HepG2 (cell line): ENCODE results near the gene SOBP. TPM values are rescaled to one million over a fixed set of nuclear protein-coding genes. Genes with fewer than 3 reads are reported as not detected.

Experiments
- ATAC-seq: fragments of 200-7000 bp; cut with Tn5 transposase; 3 replicates; pipeline ENCODE4 v1.9.1; 2020; ENCODE audit warnings: mild to moderate bottlenecking, moderate library complexity
- BruUV-seq: library from RNA; stranded (reverse); fragments of 400-500 nt; replicated peaks from 2 replicates; lab custom pipeline; 2021; lab: Mats Ljungman, UMichigan
- CTCF ChIA-PET: fragments of 300-600 bp; formaldehyde crosslinking; extraction: SDS; loops from one replicate; lab custom pipeline; 2021; ENCODE audit warnings: low total read pairs, inconsistent platforms, low intra/inter-chr PET ratio; lab: Yijun Ruan, JAX
- POLR2A ChIA-PET: fragments of 350-600 bp; sonication (Branson Sonifier 250); formaldehyde crosslinking; loops from one replicate; lab custom pipeline; 2020; ENCODE audit warnings: antibody characterized with exemption, inconsistent platforms; lab: Yijun Ruan, JAX
- DNase-seq: peaks from one replicate; pipeline ENCODE4 v3.0.0-alpha.2; 2015; ENCODE audit warnings: low spot score
- FAIRE-seq: peaks from 3 replicates; lab custom pipeline; 2011; peaks lifted over from hg19 to GRCh38; lab: Jason Lieb, UNC
- H2AFZ ChIP-seq: one replicate; pipeline ENCODE4 v1.6.1; 2011; ENCODE audit warnings: low read length, inconsistent platforms
- H3K27ac ChIP-seq: fragments of 300-600 bp; 3 replicates; pipeline ENCODE4 v1.8.0; 2011; ENCODE audit warnings: mixed run types, mild to moderate bottlenecking, mixed read lengths, low read length, inconsistent platforms; ENCODE audit not compliant: insufficient read depth; ENCODE audit errors: extremely low read length
- H3K27me3 ChIP-seq, 2 experiments: fragments of 200-600 bp in 1 of 2; 2 replicates in 1 of 2; 3 replicates in 1 of 2; pipeline versions ENCODE4 v1.6.0 to v1.8.0; 2011; ENCODE audit warnings: low read length in 2 of 2, mild to moderate bottlenecking in 2 of 2, moderate library complexity in 2 of 2, inconsistent platforms in 1 of 2; ENCODE audit not compliant: insufficient read depth in 2 of 2, control insufficient read depth in 1 of 2
- H3K36me3 ChIP-seq, 2 experiments: fragments of 200-600 bp in 1 of 2; replicated peaks in 1 of 2; 2 replicates in 1 of 2; 3 replicates in 1 of 2; pipeline versions ENCODE4 v1.5.1 to v1.8.0; 2011; ENCODE audit warnings: low read length in 2 of 2, inconsistent platforms in 1 of 2; ENCODE audit not compliant: insufficient read depth in 2 of 2, control insufficient read depth in 1 of 2
- H3K4me1 ChIP-seq: 2 replicates; pipeline ENCODE4 v1.5.1; 2012; ENCODE audit warnings: low read length, inconsistent platforms; ENCODE audit not compliant: insufficient read depth
- H3K4me2 ChIP-seq: 2 replicates; pipeline ENCODE4 v1.6.0; 2011; ENCODE audit warnings: low read depth, low read length, inconsistent platforms
- H3K4me3 ChIP-seq, 3 experiments: fragments of 200-600 bp in 1 of 3; sonication (generic), shearing (Covaris generic) in 1 of 3; replicated peaks in 1 of 3; 2 replicates each; pipeline ENCODE4 v1.5.1; 2011 to 2016; ENCODE audit warnings: low read length in 3 of 3, inconsistent platforms in 2 of 3, low read depth in 2 of 3, mild to moderate bottlenecking in 2 of 3, control low read depth in 1 of 3, mixed read lengths in 1 of 3; ENCODE audit not compliant: insufficient read depth in 1 of 3
- H3K79me2 ChIP-seq: one replicate; pipeline ENCODE4 v1.6.1; 2011; ENCODE audit warnings: low read length, inconsistent platforms; ENCODE audit not compliant: insufficient read depth
- H3K9ac ChIP-seq: 2 replicates; pipeline ENCODE4 v1.6.0; 2011; ENCODE audit warnings: mild to moderate bottlenecking, low read depth, low read length, inconsistent platforms; ENCODE audit not compliant: insufficient read depth
- H3K9me3 ChIP-seq: 2 replicates; pipeline ENCODE4 v1.5.1; 2012; ENCODE audit warnings: mild to moderate bottlenecking, low read length
- H4K20me1 ChIP-seq: 2 replicates; pipeline ENCODE4 v1.6.0; 2011; ENCODE audit warnings: inconsistent platforms, mild to moderate bottlenecking, low read length, moderate library complexity; ENCODE audit not compliant: insufficient read depth
- GABPA ChIP-seq, 2 experiments: IDR thresholded peaks; 2 replicates each; pipeline ENCODE4 v1.6.1; 2011 to 2016; ENCODE audit warnings: low read depth in 2 of 2, low read length in 1 of 2, missing biosample characterization in 1 of 2, missing genetic modification characterization in 1 of 2
- HOXA3 ChIP-seq: sonication (generic); formaldehyde crosslinking; IDR thresholded peaks from 2 replicates; pipeline ENCODE4 v1.5.0; 2020; ENCODE audit warnings: missing genetic modification reagents
- PREB ChIP-seq: sonication (generic); formaldehyde crosslinking; IDR thresholded peaks from 2 replicates; pipeline ENCODE4 v1.4.0; 2020; ENCODE audit warnings: missing genetic modification reagents
- PTBP1 ChIP-seq: fragments of 200-400 bp; formaldehyde crosslinking; IDR thresholded peaks from 2 replicates; pipeline ENCODE4 v1.6.1; 2018; ENCODE audit warnings: low read length, low read depth; ENCODE audit not compliant: poor library complexity, severe bottlenecking
- ZNF180 ChIP-seq: sonication (generic); formaldehyde crosslinking; IDR thresholded peaks from 2 replicates; pipeline ENCODE4 v1.4.0; 2020; ENCODE audit warnings: low read depth, missing genetic modification reagents, borderline replicate concordance
- ZNF282 ChIP-seq: fragments of 450-650 bp; IDR thresholded peaks from 2 replicates; pipeline ENCODE4 v1.6.1; 2018; ENCODE audit not compliant: partially characterized antibody
- ZNF780A ChIP-seq: sonication (generic); formaldehyde crosslinking; IDR thresholded peaks from 2 replicates; pipeline ENCODE4 v1.8.0; 2022; ENCODE audit warnings: mild to moderate bottlenecking, missing genetic modification reagents, moderate library complexity
- ZSCAN20 ChIP-seq: sonication (generic); formaldehyde crosslinking; IDR thresholded peaks from 2 replicates; pipeline ENCODE4 v1.4.0; 2020; ENCODE audit warnings: missing genetic modification reagents, mild to moderate bottlenecking, borderline replicate concordance
- WGBS: methylation state at CpG from one replicate; pipeline ENCODE4 v1.1.6; 2017; ENCODE audit warnings: low lambda C conversion rate; 5-methylcytosine and 5-hydroxymethylcytosine counted together
- in situ Hi-C: cut with HindIII; loops from 2 replicates; pipeline ENCODE4 v1.10.0; 2017; ENCODE audit warnings: low pct_unique_long_range_greater_than_20kb; ENCODE audit not compliant: extremely low pct_ligation_motif_present
- intact Hi-C: fragments of 100-400 bp; cut with micrococcal nuclease; formaldehyde crosslinking; loops from one replicate; pipeline ENCODE4 v1.10.0; 2022; ENCODE audit not compliant: unreplicated experiment
- polyA plus RNA-seq, 8 experiments: library from polyadenylated mRNA; depleted of rRNA in 3 of 8; stranded (reverse) in 7 of 8; unstranded in 1 of 8; fragments of >200 nt; fragmentation: Illumina TruSeq in 4 of 8; extraction: Trizol in 4 of 8; gene quantifications; 2 replicates each; pipeline versions ENCODE4 v1.2.1 to v1.2.3, GENCODE V29; 2011 to 2016; ENCODE audit warnings: low read depth in 4 of 8, missing spikeins in 1 of 8, mixed read lengths in 1 of 8; ENCODE audit not compliant: insufficient read depth in 1 of 8
- total RNA-seq, 5 experiments: library from RNA; depleted of rRNA; stranded (reverse); fragments of >200 nt; fragmentation: Illumina TruSeq; extraction: Trizol; gene quantifications; 2 replicates each; pipeline ENCODE4 v1.2.3, GENCODE V29; 2016; ENCODE audit warnings: low read depth in 1 of 5
- TF ChIP-seq, protein P1 (sequence below): sonication (generic); formaldehyde crosslinking; conservative IDR thresholded peaks from 2 replicates; pipeline ENCODE4 v1.5.0; 2020; ENCODE audit warnings: missing genetic modification reagents

The SOBP gene
- total and polyA plus RNA-seq, 2 of the 13 experiments (the other 11 are each of a cell fraction or from before 2014, with no cell fraction given): 1.5 to 6.9 TPM

- H3K4me3 ChIP-seq: no peak overlapping the region
- no TSS peak for BruUV-seq
- no peaks in the 10 kb centered on the region; the same call in 1 of the 2 replicates for H4K20me1 ChIP-seq
- no peaks in the 10 kb centered on the region for H3K27me3 ChIP-seq
- no peak for ATAC-seq
- CTCF ChIA-PET: no interaction called here
- WGBS: 97% methylated on average over 11 of the region's 11 CpGs
- TF ChIP-seq ZSCAN20: no peak
- TF ChIP-seq PREB (CRISPR knock-in tag): no peak
- no peak for TF ChIP-seq ZNF780A (CRISPR knock-in tag)
- TF ChIP-seq ZNF180 (CRISPR knock-in tag): no peak
- TF ChIP-seq ZNF282: no peak
- no peak for TF ChIP-seq GABPA (IDR thresholded peaks at IDR 0.05; ENCODE audit: low read depth, low read length)
- no peak for TF ChIP-seq GABPA (CRISPR knock-in tag; IDR thresholded peaks at IDR 0.05; ENCODE audit: low read depth)
- no peak for TF ChIP-seq PTBP1
- no peak for TF ChIP-seq HOXA3 (CRISPR knock-in tag)
- TF ChIP-seq, protein P1, sequence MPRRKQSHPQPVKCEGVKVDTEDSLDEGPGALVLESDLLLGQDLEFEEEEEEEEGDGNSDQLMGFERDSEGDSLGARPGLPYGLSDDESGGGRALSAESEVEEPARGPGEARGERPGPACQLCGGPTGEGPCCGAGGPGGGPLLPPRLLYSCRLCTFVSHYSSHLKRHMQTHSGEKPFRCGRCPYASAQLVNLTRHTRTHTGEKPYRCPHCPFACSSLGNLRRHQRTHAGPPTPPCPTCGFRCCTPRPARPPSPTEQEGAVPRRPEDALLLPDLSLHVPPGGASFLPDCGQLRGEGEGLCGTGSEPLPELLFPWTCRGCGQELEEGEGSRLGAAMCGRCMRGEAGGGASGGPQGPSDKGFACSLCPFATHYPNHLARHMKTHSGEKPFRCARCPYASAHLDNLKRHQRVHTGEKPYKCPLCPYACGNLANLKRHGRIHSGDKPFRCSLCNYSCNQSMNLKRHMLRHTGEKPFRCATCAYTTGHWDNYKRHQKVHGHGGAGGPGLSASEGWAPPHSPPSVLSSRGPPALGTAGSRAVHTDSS (CRISPR knock-in tag): no peak
- FAIRE-seq: no peak
- intact Hi-C loops: no loop called here
- no peak overlapping the region for H2AFZ ChIP-seq
- H3K79me2 ChIP-seq: no peaks in the 10 kb centered on the region
- no peak overlapping the region for H3K4me2 ChIP-seq
- no peak for DNase-seq
- no peak overlapping the region for H3K9ac ChIP-seq
- no peak overlapping the region for H3K27ac ChIP-seq
- H3K36me3 ChIP-seq: peaks cover 1 to 15% of the 10 kb centered on the region in 2 experiments; a peak in 4 of 5 replicates
- POLR2A ChIA-PET: no interaction called here
- in situ Hi-C loops: no loop called here
- H3K9me3 ChIP-seq: no peaks in the 10 kb centered on the region
- peaks cover 6% of the 10 kb centered on the region for H3K4me1 ChIP-seq
Observed at GRCh38 chr6:107611094-107611810, 121.3 kb downstream of the SOBP start.
